22Rv1 (cell line): ENCODE data around the gene FAM3A.

Experiments used
- CTCF ChIP-seq: fragments of 450-650 bp; IDR thresholded peaks from 2 replicates; pipeline ENCODE4 v1.5.1; 2017; ENCODE audit warnings: mild to moderate bottlenecking
- ZFX ChIP-seq: fragments of 450-650 bp; IDR thresholded peaks from 2 replicates; pipeline ENCODE4 v1.6.1; 2017; ENCODE audit warnings: antibody characterized with exemption, borderline replicate concordance

GRCh38 chrX:154506483-154507332 is 9.3 kb downstream of the FAM3A start:
- no peak for TF ChIP-seq CTCF
- TF ChIP-seq ZFX = no peak
